GM13977 (cell line): ENCODE data around the gene STARD9.

Experiments
- DNase-seq: peaks from one replicate; pipeline ENCODE4 v3.0.0; 2012; ENCODE audit warnings: low spot score
- CTCF ChIP-seq: IDR thresholded peaks from 2 replicates; pipeline ENCODE4 v1.5.1; 2012; ENCODE audit warnings: mild to moderate bottlenecking, control low read depth; ENCODE audit not compliant: insufficient read depth; ENCODE audit errors: extremely low read depth, missing control alignments
- in situ Hi-C: fragments of 300-500 bp; cut with MboI; formaldehyde crosslinking; loops from one replicate; pipeline ENCODE4 v1.12.0; 2022; ENCODE audit warnings: low sequenced_read_pairs, low pct_unique_long_range_greater_than_20kb, mixed read lengths, inconsistent platforms; ENCODE audit not compliant: unreplicated experiment

The STARD9 gene

GRCh38 chr15:42603978-42604377 is 28.6 kb downstream of the STARD9 start:
- no peak for TF ChIP-seq CTCF
- no peak for DNase-seq
- in situ Hi-C loops: no loop called here

- peak; percentile 31 for DNase-seq
- in situ Hi-C loops: no loop called here
- TF ChIP-seq CTCF: no peak
These were observed 29.7 kb downstream of the STARD9 start for GRCh38 chr15:42604894-42605744.

- no peak for TF ChIP-seq CTCF
- no peak for DNase-seq
- in situ Hi-C loops: no loop called here
These were observed 30.4 kb downstream of the STARD9 start for GRCh38 chr15:42605796-42606195.

- in situ Hi-C loops: no loop called here
- no peak for TF ChIP-seq CTCF
- no peak for DNase-seq
These were observed 32.7 kb downstream of the STARD9 start for GRCh38 chr15:42608110-42608531.

- DNase-seq: peak; percentile 29
- in situ Hi-C loops: no loop called here
- no peak for TF ChIP-seq CTCF
These were observed 33.5 kb downstream of the STARD9 start for GRCh38 chr15:42608752-42609488.

- no peak for TF ChIP-seq CTCF
- DNase-seq: no peak
- in situ Hi-C loops: no loop called here
These were observed 36.1 kb downstream of the STARD9 start for GRCh38 chr15:42611532-42611931.
